ENCODE data around the gene GRN. TPM values are rescaled to one million over a fixed set of nuclear protein-coding genes. Genes with fewer than 3 reads are reported as not detected.
A peak's percentile ranks its signal among the peaks of the same experiment; 100 is the strongest.

Gene GRN
- total RNA-seq, 1 donor from 2014 or later, result 88.7 TPM

GRCh38 chr17:44385287-44386181, 40.4 kb downstream of the GRN start:
- Mint-ChIP-seq H3K27ac (ENCODE audit: unreplicated experiment) (no peak overlapping the region), H3K4me1 (ENCODE audit: low read depth, unreplicated experiment) (no peaks in the 10 kb centered on the region), H3K36me3 (ENCODE audit: unreplicated experiment) (no peaks in the 10 kb centered on the region), H3K9me3 (ENCODE audit: unreplicated experiment) (peaks cover 3% of the 10 kb centered on the region), H3K4me3 (ENCODE audit: unreplicated experiment) (peak overlapping the region; percentile 84), H3K27me3 (ENCODE audit: unreplicated experiment) (peaks cover 12% of the 10 kb centered on the region)
- no peak for TF ChIP-seq CTCF (IDR thresholded peaks at IDR 0.05; ENCODE audit: partially characterized antibody, unreplicated experiment)
- DNase-seq, result peak; percentile 87

GRCh38 chr17:44386182-44386525, 41.1 kb downstream of the GRN start:
- Mint-ChIP-seq H3K27me3 (ENCODE audit: unreplicated experiment) (peaks cover 12% of the 10 kb centered on the region), H3K4me3 (ENCODE audit: unreplicated experiment) (peak overlapping the region; percentile 77), H3K4me1 (ENCODE audit: low read depth, unreplicated experiment) (no peaks in the 10 kb centered on the region), H3K27ac (ENCODE audit: unreplicated experiment) (no peak overlapping the region), H3K36me3 (ENCODE audit: unreplicated experiment) (no peaks in the 10 kb centered on the region), H3K9me3 (ENCODE audit: unreplicated experiment) (peaks cover 3% of the 10 kb centered on the region)
- no peak for DNase-seq
- no peak for TF ChIP-seq CTCF (IDR thresholded peaks at IDR 0.05; ENCODE audit: partially characterized antibody, unreplicated experiment)

- no peak overlapping the region for H3K4me3 Mint-ChIP-seq (ENCODE audit: unreplicated experiment)
- DNase-seq, result no peak
- no peak overlapping the region for H3K27ac Mint-ChIP-seq (ENCODE audit: unreplicated experiment)
- no peaks in the 10 kb centered on the region for H3K4me1 Mint-ChIP-seq (ENCODE audit: low read depth, unreplicated experiment)
- TF ChIP-seq CTCF (IDR thresholded peaks at IDR 0.05; ENCODE audit: partially characterized antibody, unreplicated experiment), result no peak
- H3K27me3 Mint-ChIP-seq (ENCODE audit: unreplicated experiment), result peaks cover 10% of the 10 kb centered on the region
- no peaks in the 10 kb centered on the region for H3K36me3 Mint-ChIP-seq (ENCODE audit: unreplicated experiment)
- H3K9me3 Mint-ChIP-seq (ENCODE audit: unreplicated experiment), result peaks cover 3% of the 10 kb centered on the region
These were observed 42.7 kb downstream of the GRN start for GRCh38 chr17:44387804-44388203.

- no peak for DNase-seq
- peaks cover 10% of the 10 kb centered on the region for H3K27me3 Mint-ChIP-seq (ENCODE audit: unreplicated experiment)
- no peaks in the 10 kb centered on the region for H3K4me1 Mint-ChIP-seq (ENCODE audit: low read depth, unreplicated experiment)
- no peaks in the 10 kb centered on the region for H3K36me3 Mint-ChIP-seq (ENCODE audit: unreplicated experiment)
- no peak for TF ChIP-seq CTCF (IDR thresholded peaks at IDR 0.05; ENCODE audit: partially characterized antibody, unreplicated experiment)
- no peak within 1 kb of the TSS for H3K4me3 Mint-ChIP-seq (ENCODE audit: unreplicated experiment)
- H3K27ac Mint-ChIP-seq (ENCODE audit: unreplicated experiment), result no peak within 1 kb of the TSS
- peaks cover 2% of the 10 kb centered on the region for H3K9me3 Mint-ChIP-seq (ENCODE audit: unreplicated experiment)
These were observed 44.2 kb downstream of the GRN start, which contains the start of gene ITGA2B for GRCh38 chr17:44389281-44389680. Gene ITGA2B (minus strand): TSS chr17:44389649. CDS start chr17:44389473, 176 bp downstream.

GRCh38 chr17:44389723-44390202, 44.7 kb downstream of the GRN start:
- no peak for DNase-seq
- H3K4me3 Mint-ChIP-seq (ENCODE audit: unreplicated experiment), result no peak overlapping the region
- no peaks in the 10 kb centered on the region for H3K36me3 Mint-ChIP-seq (ENCODE audit: unreplicated experiment)
- peaks cover 10% of the 10 kb centered on the region for H3K27me3 Mint-ChIP-seq (ENCODE audit: unreplicated experiment)
- H3K27ac Mint-ChIP-seq (ENCODE audit: unreplicated experiment), result no peak overlapping the region
- H3K4me1 Mint-ChIP-seq (ENCODE audit: low read depth, unreplicated experiment), result no peaks in the 10 kb centered on the region
- TF ChIP-seq CTCF (IDR thresholded peaks at IDR 0.05; ENCODE audit: partially characterized antibody, unreplicated experiment), result no peak
- H3K9me3 Mint-ChIP-seq (ENCODE audit: unreplicated experiment), result peaks cover 2% of the 10 kb centered on the region
